Measurements from ENCODE around the gene KDM1B. TPM values are rescaled to one million over a fixed set of nuclear protein-coding genes. Genes with fewer than 3 reads are reported as not detected.

The KDM1B gene
- total and polyA plus RNA-seq, 2 of the 8 experiments (the other 6 are each of a cell fraction or from before 2014, with no cell fraction given) = 3.7 to 7.5 TPM

GRCh38 chr6:18183766-18184165, 28.5 kb downstream of the KDM1B start (continued):
- TF ChIP-seq HDAC2 (IDR thresholded peaks at IDR 0.05; ENCODE audit: borderline replicate concordance in 1 of 2, low read depth in 2 of 2, low read length in 2 of 2) = no peak
